PFSK-1 (cell line): Measurements from ENCODE around the gene MFSD11.

Experiments
- FOXP2 ChIP-seq: optimal IDR thresholded peaks from 2 replicates; pipeline ENCODE3; 2011; ENCODE audit warnings: borderline replicate concordance, control low read depth, inconsistent platforms; ENCODE audit not compliant: insufficient read depth; ENCODE audit errors: extremely low read length, extremely low read depth
- POLR2AphosphoS5 ChIP-seq: IDR thresholded peaks from 2 replicates; pipeline ENCODE4 v1.6.1; 2012; ENCODE audit warnings: low read depth, mild to moderate bottlenecking, control low read depth, low read length, moderate library complexity
- REST ChIP-seq, 2 experiments: IDR thresholded peaks; 2 replicates each; pipeline versions ENCODE4 v1.6.1 to v1.8.0; 2011 to 2012; ENCODE audit warnings: low read depth in 2 of 2, low read length in 2 of 2, control low read depth in 1 of 2, inconsistent platforms in 1 of 2, mild to moderate bottlenecking in 1 of 2, moderate library complexity in 1 of 2; ENCODE audit not compliant: insufficient read depth in 1 of 2
- SIN3A ChIP-seq: IDR thresholded peaks from 2 replicates; pipeline ENCODE4 v1.6.1; 2012; ENCODE audit warnings: mild to moderate bottlenecking, low read length, moderate library complexity, borderline replicate concordance; ENCODE audit not compliant: insufficient read depth
- TAF1 ChIP-seq: IDR thresholded peaks from 2 replicates; pipeline ENCODE4 v1.6.1; 2012; ENCODE audit warnings: low read length, control low read depth, borderline replicate concordance; ENCODE audit not compliant: insufficient read depth

GRCh38 chr17:76714822-76715495 is 23.0 kb upstream of the MFSD11 start:
- no peak; the same call in 1 of the 2 replicates for TF ChIP-seq POLR2AphosphoS5
- TF ChIP-seq TAF1: no peak
- TF ChIP-seq REST (IDR thresholded peaks at IDR 0.05; ENCODE audit: insufficient read depth in 1 of 2, low read depth in 2 of 2, low read length in 2 of 2): no peak
- no peak for TF ChIP-seq FOXP2
- TF ChIP-seq SIN3A: no peak
